IPS DF 4.7 (cell line): ENCODE results near the gene CFAP100.

ENCODE experiments used
- DNase-seq: peaks from one replicate; pipeline ENCODE4 v3.0.0-alpha.2; 2013; ENCODE audit warnings: low spot score; ENCODE audit errors: extremely low read depth

CFAP100 gene

DNA sequence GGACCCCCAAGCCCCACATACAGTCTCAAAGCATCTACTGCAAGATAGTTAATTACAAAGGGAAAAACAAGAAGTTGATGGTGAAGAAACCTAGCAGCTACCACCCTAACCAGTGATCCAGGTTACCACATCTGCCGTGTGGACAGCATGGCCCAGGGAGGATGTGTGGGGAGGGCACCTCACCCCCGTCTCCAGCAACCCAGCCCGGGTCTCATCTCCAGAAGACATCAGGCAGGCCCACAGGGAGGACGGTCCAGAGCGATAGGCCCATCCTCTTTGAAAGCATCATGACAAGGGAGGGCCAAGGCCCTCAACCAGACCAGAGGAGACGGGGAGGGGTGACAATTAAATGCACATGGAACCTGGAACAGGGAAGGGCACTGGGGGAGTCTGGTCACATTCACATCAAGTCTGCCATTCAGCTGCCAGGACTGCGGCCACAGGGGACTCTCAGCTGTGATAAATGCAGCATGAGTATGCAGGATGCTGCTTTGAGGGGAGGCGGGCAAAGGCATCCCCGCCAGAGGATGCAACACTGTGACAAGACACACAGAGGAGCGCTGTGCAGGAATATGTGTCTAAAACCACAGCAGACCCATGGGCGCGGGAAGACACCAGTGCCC is 62.2 kb downstream of the CFAP100 start:
- DNase-seq = no peak

DNA sequence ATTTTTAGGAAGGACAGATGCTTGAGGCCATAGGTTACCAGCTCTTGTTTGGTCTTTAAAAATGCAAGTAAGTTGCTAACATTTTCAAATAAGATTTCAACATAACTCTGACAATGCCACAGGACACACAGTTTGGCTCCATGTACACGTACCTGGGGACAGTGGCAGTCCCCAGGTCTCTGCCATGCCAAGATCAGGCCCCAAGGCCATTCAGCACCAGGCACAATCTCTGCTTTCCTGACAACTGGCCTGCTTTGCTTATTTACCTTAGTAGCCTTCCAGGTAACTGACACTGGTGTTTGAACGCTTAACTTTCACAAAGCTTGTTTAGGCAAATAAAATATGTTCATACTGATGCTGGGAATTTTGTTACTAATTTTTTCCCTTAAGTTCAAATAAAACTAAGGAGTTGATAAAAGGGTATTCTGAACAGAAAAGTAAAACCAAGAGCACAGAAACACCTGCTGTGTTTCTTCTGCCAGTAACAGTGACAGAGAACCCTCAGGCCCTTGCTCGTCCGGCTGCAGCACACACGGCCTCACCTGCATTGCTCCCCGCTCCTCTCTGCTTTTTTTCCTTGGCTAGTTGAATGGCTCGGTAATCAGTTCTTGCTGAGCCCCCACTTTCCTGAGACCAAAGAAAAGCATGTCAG is 64.5 kb downstream of the CFAP100 start:
- no peak for DNase-seq

DNA sequence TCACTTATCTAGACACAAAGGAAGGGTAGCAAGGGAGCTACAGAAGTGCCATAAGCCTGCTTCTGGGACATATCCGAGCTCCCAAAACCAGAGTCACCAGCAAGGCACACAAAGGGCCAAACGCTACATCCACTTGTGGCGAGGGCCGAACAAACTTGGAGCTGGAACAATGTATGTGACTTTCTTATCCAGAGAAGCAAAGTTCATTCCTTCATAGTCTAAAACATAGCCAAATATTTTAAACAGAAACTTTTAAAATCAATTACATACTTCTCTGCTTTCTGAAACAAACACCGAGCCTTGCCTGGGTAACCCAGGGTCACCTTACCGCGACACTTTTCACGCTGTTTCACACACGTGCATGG is 65.0 kb downstream of the CFAP100 start:
- no peak for DNase-seq

DNA sequence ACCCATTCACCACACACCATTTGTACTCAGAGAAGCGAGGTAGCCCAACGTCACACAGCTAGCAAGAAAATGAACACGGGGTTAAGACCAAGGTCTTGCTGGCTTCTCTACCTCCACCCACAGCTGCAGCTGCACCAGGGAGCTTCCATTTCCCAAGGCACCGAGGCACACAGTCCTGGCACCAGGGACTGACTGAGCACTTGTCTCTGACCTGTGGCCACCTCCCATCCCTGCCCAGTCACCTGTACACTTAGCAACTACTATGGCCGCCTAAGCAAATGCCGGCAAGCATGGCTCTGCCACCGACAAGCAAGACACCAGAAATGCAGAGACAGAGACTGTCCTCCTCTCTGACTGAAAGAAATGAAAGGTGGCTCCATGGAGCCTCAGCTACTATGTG is 65.7 kb downstream of the CFAP100 start:
- DNase-seq = no peak

DNA sequence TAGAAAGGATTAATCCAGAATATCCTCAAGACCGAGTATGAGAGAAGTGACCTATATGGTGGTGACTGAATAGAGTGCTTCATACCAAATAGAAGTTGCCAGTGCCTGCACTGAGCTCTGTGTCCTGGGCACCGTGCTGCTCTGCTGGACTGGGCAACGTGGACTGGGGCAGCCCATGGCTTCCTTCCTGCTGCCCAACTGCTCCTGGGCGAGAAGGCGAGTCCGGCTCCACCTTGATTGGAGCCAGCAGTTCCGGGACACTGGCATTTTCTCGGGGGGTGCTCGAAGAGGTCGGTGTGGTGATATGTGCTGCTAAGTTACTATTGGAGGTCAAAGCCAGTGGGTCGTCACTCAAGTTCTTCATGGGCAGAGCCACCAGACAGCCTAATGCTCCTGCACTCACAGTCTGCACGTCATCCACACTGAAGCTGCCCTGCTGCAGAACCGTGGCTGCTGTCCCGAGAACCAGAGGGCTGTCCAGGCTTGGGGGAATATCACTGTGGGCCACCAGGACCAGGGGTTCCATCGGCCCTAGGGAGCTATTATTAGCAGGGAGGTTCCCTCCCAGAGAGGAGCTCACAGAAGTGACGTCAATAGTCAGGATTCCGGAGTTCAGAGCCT is 66.9 kb downstream of the CFAP100 start:
- no peak for DNase-seq

DNA sequence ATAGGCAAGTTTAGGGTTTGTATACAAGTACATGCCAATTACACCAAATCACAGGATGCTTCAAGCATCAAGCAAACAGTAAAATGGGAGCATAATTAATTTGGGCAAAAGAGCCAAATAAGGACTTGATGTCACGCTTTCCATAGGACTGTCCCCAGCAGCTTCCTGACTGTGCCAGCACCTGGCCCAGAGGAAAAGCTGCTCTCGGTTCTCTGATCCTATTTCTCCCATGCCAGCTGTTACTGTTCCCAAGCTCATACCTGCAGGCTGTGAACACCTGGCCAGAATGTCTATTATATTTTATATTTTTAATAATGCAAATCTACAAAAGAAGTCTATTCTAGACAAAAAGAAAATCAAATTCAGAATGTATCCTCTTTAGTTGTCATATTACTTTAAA is 68.8 kb downstream of the CFAP100 start:
- no peak for DNase-seq

DNA sequence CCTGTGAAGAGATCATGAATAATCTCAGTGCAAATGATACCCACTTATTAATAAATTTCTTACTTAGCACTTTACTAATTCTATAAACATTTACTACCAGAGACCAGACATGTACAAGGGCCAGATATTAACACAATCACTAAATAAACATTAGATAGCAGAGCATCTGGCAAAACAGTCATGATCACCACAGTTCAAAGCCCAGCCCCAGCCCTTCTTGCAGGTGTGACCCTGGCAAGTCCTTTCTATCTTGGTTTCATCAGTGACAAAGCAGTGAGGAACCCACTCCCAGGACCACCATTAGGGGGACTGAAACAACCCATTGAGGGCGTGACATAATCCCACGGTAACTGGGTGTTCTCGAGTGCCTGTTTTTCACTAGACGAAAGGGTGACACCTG is 69.4 kb downstream of the CFAP100 start:
- no peak for DNase-seq

DNA sequence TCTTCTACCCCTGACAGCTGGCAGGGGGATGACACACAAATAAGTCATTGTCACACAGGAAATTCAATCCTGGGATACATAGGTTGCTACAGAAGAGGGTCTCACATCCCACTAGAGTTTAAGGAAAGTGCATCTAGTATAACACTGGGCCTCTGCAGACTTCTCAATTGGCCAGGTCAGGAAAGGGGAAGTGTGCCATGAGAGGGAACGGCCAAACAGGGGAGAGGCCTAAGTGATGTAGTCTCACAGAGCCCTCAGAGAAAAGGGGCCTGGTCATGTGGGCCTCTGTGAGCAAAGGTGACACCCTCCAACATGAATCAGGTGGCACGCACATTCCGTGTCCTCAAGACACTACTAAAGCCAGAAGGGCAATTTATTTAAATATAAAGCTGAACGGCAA is 69.8 kb downstream of the CFAP100 start:
- DNase-seq = no peak

DNA sequence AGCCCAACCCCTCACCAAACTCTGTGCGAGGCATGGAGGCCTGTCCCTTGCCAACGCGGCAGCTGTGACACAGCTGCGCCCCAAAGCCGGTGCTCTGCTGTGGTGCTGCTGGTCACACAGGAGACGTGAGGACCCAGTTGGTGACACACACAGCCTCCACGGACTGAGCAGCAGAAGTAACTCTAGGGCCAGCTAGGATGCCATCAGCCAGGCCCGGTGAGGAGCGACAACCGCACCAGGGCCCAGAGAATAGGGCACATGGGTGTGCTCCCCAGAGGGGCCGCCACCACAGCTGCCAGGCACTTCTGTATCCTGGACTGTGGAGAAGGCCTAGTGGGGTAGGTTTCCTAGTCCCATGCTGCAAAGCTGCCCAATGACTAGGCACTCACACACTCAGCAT is 70.3 kb downstream of the CFAP100 start:
- DNase-seq = no peak

DNA sequence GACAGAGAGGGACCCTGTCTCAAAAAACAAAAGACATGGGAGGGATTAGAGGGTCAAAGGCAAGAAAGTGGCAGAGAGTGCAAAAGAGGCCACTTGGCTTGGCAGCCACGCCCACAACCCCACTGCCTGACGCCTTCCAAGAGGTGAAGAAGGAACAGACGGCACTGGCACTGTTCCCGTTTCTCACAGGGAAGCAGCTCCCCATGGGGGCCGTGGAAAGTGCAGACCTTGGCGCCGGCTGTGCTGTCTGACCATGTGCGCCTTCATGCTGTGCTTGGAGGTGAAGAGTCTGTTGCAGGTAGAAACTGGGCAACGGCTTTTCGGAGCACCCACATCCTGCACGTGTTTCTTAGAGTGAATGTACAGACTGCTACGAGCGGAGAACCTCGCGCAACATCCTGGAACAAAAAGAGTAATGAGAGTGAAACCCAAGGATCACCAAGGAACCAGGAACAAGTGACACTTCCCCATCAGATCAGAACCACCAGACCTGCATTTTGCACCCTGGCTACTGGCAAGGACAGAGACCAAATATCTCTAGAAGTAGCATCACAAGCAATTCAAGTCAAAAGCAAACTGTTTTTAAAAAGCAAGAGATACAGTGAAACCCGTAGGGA is 71.3 kb downstream of the CFAP100 start:
- no peak for DNase-seq

DNA sequence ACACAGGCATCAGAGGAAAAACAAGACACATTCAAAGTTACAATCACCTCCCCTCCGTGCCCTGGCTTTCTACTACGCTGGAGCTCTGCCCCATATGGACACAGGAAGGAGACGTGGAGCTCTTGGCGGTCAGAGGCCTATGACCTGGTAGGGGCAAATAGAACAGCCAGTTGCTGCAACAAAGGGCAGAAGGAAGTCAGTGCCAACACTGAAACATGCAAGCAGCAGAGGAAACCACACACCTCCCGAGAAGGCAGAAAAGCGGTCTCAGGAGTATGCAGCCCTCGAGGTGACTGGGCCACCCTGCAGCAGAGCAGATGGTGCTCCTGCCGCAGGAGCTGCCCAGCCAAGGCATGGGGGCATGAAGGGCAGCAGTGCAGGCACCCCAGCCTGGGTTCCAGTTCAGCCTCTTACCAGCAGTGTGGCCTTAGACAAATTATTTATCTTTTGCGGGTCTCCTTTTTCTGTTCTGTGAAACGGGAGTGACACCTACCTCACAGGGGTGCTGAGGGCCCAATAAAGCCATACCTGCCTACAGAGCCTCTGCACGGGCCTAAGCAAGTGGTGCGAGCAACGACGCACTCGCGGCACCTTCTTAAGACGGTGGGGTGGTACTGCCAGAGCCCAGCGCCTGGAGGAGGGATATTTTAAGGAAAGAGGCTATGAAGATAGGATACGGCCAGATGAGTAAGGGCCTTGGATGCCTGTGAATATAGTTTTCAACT is 72.3 kb downstream of the CFAP100 start:
- no peak for DNase-seq

DNA sequence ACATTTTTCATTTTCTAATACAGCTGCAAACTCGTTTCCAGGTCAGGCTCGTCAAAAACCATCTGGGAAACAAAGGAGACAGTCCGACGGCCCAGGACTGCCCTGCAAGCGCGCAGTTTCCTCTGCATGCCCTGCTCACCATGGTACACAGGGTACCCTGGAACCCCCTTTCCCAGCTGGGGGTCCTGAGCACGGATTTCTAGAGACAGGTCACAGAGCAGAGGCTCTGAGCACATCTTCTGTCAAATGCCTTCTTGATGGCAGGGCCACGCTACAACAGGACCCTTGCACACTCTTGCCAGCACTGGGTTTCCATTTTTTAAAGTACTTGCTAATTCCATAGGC is 72.9 kb downstream of the CFAP100 start:
- no peak for DNase-seq

DNA sequence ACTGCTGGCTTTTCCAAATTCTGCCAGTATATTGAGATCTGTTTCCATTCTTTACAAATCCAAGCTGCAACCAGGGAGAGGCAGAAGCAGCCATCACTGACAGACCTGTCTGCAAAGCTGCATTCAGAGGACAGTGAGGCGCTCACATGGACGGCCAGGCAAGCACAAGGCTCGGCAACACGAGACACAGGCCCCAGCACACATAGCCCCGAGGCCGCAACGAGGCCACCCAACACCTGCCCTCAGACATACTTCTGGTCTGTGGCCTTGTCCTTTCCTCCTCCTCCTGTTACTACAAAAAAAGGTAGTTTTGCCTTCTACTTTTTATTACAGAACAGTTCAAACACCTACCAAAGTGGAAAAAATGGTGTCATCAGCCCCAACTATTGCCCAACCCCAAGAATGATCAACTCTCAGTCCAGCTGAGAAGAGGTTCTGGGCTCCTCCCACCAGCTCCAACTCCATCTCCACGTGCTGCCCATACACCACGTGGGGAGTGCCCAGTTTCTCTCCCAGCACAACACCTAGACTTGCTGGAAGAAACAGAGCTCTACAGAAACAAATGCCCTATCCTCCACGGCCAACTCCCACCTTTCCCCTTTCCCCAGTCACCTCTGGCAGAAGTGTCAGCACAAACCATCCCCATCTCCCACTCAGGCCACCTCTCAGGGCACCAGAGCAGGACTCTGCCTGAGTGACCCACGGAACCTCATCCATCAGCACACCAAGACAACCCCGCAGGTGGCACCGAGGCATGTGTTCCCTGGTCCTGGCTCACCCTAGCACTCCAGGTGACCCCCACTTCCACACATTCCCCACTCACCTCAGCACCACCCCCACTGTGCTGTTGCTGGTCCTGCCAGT is 73.6 kb downstream of the CFAP100 start:
- DNase-seq = no peak

DNA sequence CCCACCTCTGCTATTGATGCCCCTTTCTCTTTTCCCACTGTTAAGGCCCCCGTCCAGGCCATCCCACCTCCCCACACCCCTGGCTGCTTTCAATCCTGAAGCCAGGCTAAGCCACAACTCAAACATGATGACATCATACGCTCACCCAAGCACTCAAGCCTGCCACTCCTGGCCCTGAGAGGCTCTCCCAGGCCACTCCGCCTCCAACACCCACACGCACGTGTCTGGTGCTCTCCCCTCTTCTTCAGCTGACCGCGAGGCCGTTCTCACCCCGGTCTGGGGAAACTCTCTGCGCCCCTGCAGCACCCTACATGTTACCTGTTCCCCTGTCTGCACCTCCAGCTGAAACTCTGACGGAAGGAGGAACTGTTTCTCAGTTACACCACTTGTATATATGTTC is 74.8 kb downstream of the CFAP100 start:
- no peak for DNase-seq

DNA sequence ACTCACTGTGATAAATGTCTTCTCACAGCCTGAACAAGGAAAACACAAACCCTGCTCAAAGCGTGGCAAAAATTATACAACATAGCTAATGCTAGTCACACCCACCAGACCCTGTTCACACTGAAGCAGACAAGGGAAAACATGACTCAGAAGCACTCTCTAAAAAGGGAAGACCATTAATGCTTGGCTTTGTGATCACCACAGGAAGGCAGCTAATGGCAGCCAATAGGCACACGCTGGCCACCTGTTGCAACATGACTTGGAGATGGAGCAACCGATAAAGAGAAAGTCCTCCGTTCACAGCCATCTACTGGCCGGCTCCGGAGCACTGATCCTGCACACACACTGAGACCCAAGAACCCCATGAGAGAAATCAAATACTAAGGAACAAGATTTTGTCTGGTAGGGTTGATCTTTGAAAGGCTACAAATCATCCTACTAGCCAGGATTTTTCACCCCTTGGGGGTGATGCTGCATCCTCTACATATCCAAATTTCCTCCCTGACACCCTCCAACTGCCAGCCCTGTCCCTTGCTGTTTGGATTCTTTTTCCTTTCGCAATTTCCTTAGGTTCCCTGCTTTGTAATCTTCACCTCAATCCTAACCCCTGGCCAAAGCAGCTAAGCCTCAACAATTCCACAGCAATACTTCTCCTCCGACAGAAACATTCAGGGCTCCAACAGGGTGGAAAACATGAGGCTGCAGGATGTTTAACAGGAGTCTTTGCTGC is 77.7 kb downstream of the CFAP100 start:
- DNase-seq = no peak

DNA sequence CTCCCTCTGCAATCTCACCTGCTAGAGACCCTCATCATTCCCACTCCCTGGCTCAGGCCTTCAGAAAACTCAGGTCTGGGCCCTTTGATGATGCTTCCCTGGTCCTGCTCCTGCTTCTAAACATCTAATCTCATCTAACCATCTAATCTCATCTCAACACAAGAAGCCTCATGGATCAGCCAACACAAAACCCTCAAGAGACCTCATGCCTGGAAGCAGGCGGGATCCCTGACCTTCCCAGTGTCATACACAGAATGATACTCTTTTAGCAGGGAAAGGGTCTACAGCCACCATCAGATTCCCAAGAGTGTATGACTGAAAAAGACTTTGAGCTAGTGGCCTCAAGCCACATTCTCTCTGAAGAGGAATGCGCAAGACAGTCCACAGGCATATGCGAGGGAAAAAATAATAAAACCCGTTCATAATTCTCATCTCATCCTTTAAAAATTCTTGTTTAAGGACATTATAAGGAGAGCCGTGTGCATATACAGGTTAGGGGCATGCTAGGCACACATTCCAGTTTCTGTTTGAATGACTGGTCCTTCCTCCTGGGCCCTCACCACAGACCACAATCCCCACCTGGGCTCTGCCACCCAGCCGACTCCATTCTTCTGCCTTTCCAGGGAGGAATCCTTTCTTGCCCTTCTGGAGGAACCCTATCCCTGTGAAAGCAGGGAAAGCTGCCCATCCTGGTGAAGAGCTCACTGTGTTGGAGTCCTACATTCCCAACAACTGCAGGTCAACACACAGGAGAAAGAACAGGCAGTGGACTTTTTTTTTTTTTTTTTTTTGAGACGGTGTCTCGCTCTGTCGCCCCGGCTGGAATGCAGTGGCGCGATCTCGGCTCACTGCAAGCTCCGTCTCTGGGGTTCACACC is 78.8 kb downstream of the CFAP100 start:
- DNase-seq = no peak

DNA sequence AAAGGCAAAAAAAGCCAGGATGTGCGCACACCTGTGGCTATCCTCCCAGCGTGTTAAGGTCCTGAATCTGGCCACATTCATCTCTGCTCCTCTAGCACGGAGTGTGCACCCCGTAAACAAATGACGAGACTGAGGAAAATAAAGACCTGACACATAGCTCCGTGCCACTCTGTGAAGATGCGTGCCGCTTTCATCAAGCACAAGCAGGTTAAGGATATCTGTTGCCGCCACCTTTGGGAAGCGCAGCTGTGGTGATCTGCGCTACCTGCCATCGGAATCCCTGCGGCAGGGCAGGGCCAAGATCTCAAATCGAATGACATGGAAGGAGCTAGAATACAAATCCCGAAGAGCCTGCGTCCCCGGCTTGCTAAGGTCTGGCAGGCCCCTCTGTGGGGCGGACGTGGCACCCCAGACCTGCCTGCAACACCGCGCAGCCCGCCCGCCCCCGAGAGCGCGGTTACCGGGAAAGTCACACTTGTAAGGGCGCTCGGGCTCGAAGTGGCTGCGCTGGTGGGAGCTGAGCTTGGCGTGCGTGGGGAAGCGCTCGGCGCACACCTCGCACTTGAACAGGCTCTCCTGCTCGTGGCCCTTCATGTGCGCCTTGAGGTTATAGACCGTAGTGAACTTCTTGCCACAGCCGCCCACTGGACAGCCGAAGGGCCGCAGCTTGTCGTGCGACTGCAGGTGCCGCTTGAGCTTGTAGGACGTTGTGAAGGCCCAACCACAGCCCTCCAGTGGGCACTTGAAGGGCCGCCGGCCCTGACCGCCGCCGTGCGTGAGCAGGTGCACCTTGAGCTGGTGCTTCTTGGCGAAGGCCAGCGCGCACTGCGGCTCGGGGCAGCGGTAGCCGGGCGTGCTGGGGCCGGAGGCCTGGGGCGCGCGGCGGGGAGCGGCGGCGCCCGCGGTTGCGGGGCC is 80.0 kb downstream of the CFAP100 start:
- no peak for DNase-seq

DNA sequence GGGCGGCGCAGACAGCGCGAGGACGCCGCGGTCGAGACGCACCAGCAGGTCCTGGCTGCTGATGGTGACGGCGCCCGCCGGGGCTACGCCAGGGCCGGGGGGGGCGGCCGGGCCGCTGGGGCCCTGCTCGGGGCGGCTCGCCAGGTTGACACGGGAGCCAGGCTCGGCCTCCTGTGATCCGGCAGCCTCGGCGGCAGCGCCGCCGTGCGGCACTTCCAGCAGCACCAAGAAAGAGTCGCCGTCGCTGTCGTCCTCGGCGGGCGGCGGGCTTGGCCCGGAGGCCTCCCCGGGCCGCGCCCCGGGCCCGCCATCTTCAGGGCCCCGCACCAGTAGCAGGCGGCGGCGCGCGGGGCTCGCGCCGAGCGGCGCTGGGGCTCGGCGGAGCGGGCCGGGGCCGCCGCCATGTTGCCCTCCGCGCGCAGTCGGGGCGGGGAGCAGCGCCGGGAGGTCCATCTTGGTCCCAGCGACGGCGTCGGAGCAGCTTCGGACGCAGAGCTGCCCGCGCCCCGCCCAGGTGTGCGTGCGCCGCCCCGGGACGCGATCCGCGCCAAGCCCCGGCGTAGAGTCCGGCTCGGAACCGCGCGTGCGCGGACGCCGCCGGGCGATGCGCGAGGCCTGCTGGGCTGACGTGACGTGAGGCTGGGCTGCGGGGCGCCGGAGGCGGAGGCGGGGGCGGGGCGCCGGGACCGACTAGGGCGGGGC is 80.9 kb downstream of the CFAP100 start, which contains the start of gene ZXDC:
TSS of gene ZXDC (minus strand) at position 479 of the 702 bp plus-strand sequence. CDS start at position 453, 26 bp downstream.
- no peak for DNase-seq
